HL-60 (cell line): Measurements from ENCODE around the gene VWA8.

Experiments
- DNase-seq, 2 experiments: peaks; one replicate each; pipeline ENCODE4 v3.0.0-alpha.2; 2010 to 2020; ENCODE audit warnings: low read depth in 1 of 2, low spot score in 1 of 2
- H3K27ac ChIP-seq: fragments of 250-450 bp; sonication (Bioruptor Pico); replicated peaks from 2 replicates; pipeline ENCODE4 v1.5.1; 2020; ENCODE audit warnings: mild to moderate bottlenecking, moderate library complexity
- H3K27me3 ChIP-seq: fragments of 250-450 bp; sonication (Bioruptor Pico); 2 replicates; pipeline ENCODE4 v1.5.1; 2021; ENCODE audit warnings: mild to moderate bottlenecking, moderate library complexity; ENCODE audit not compliant: insufficient read depth, poor library complexity, severe bottlenecking
- H3K4me3 ChIP-seq: replicated peaks from 2 replicates; pipeline ENCODE4 v1.5.1; 2011; ENCODE audit warnings: mild to moderate bottlenecking, control low read depth, low read length; ENCODE audit not compliant: insufficient read depth
- CTCF ChIP-seq: IDR thresholded peaks from one replicate; pipeline ENCODE4 v1.5.1; 2011; ENCODE audit warnings: low read length, control low read depth, inconsistent platforms; ENCODE audit not compliant: insufficient read depth
- GABPA ChIP-seq: IDR thresholded peaks from 2 replicates; pipeline ENCODE4 v1.6.1; 2012; ENCODE audit warnings: low read depth
- POLR2AphosphoS5 ChIP-seq: IDR thresholded peaks from 2 replicates; pipeline ENCODE4 v1.6.1; 2012; ENCODE audit warnings: low read depth
- REST ChIP-seq: IDR thresholded peaks from 2 replicates; pipeline ENCODE4 v1.6.1; 2012; ENCODE audit warnings: low read depth; ENCODE audit not compliant: insufficient replicate concordance
- SPI1 ChIP-seq: IDR thresholded peaks from 2 replicates; pipeline ENCODE4 v1.6.1; 2012; ENCODE audit warnings: low read depth, mild to moderate bottlenecking, borderline replicate concordance

The VWA8 gene

GRCh38 chr13:41766439-41766838 is 194.5 kb downstream of the VWA8 start:
- no peaks in the 10 kb centered on the region for H3K27me3 ChIP-seq
- H3K27ac ChIP-seq, result no peak overlapping the region
- TF ChIP-seq CTCF, result no peak
- no peak for TF ChIP-seq REST
- no peak for TF ChIP-seq GABPA
- no peak for TF ChIP-seq POLR2AphosphoS5
- TF ChIP-seq SPI1, result no peak
- DNase-seq, result no peak
- no peak overlapping the region for H3K4me3 ChIP-seq

GRCh38 chr13:41765813-41766212 is 195.1 kb downstream of the VWA8 start:
- Histone ChIP-seq H3K27ac (no peak overlapping the region), H3K4me3 (no peak overlapping the region), H3K27me3 (no peaks in the 10 kb centered on the region)
- DNase-seq, result no peak
- no peak for TF ChIP-seq GABPA
- TF ChIP-seq POLR2AphosphoS5, result no peak
- no peak for TF ChIP-seq REST
- no peak for TF ChIP-seq SPI1
- no peak for TF ChIP-seq CTCF

GRCh38 chr13:41765020-41765419 is 195.9 kb downstream of the VWA8 start:
- TF ChIP-seq GABPA, result no peak
- no peak for TF ChIP-seq REST
- TF ChIP-seq CTCF, result no peak
- no peak for TF ChIP-seq POLR2AphosphoS5
- TF ChIP-seq SPI1, result no peak
- no peak for DNase-seq
- Histone ChIP-seq H3K27me3 (no peaks in the 10 kb centered on the region), H3K4me3 (no peak overlapping the region), H3K27ac (no peak overlapping the region)
